VCaP (cell line): ENCODE results near the gene PRMT5.
"Not testable (repeated sequence)": the region's sequence is repeated elsewhere in the genome, so short reads cannot be mapped to it uniquely, and the experiment has no call there.

Experiments used
- H3K27ac ChIP-seq: fragments of 450-650 bp; 2 replicates; pipeline ENCODE4 v1.5.1; 2017
- TF ChIP-seq, protein P1 (sequence below): fragments of 450-650 bp; conservative IDR thresholded peaks from 2 replicates; pipeline ENCODE4 v1.5.1; 2017; ENCODE audit warnings: mild to moderate bottlenecking, moderate library complexity

PRMT5 gene

DNA sequence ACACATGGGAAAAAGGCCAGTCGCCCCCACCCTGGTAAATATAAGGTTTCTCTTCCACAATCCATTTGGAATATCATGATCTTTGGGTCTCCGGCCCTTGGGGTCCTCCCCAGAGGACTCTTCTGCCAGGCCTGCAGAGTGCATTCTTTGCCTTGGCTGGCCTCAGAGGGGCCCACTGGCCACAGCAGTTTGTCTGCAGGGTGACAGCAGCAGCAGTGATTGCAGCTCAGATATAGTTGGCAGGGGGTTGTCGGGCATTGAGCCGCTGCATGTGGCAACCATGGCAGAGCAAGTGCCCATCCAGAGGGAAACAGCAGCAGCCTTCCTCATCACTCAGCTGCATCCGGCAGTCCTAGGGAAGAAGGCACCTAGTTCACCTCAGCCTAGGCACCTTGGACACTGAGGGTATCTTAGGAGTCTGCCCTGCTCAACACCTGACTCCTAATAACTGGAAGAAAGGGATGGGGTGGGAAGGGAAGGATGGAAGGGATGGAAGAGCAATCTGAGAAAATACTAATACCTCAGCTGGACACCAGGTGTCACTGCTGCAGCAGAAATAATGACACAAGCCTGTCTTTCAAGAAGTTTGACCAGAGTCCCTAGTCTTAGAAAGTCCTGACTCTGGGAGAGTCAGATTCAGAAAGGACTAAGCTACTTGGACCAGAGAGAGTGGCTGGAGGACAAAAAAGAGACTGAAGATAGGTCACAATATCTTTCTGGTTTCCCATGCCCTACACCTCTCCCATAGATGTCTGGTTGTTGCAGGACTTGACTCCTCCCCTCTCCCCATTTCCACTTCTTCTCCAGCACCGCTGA lies 44.2 kb upstream of the PRMT5 start:
- no peak overlapping the region for H3K27ac ChIP-seq
- TF ChIP-seq, protein P1, sequence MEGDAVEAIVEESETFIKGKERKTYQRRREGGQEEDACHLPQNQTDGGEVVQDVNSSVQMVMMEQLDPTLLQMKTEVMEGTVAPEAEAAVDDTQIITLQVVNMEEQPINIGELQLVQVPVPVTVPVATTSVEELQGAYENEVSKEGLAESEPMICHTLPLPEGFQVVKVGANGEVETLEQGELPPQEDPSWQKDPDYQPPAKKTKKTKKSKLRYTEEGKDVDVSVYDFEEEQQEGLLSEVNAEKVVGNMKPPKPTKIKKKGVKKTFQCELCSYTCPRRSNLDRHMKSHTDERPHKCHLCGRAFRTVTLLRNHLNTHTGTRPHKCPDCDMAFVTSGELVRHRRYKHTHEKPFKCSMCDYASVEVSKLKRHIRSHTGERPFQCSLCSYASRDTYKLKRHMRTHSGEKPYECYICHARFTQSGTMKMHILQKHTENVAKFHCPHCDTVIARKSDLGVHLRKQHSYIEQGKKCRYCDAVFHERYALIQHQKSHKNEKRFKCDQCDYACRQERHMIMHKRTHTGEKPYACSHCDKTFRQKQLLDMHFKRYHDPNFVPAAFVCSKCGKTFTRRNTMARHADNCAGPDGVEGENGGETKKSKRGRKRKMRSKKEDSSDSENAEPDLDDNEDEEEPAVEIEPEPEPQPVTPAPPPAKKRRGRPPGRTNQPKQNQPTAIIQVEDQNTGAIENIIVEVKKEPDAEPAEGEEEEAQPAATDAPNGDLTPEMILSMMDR = peak; percentile 80

DNA sequence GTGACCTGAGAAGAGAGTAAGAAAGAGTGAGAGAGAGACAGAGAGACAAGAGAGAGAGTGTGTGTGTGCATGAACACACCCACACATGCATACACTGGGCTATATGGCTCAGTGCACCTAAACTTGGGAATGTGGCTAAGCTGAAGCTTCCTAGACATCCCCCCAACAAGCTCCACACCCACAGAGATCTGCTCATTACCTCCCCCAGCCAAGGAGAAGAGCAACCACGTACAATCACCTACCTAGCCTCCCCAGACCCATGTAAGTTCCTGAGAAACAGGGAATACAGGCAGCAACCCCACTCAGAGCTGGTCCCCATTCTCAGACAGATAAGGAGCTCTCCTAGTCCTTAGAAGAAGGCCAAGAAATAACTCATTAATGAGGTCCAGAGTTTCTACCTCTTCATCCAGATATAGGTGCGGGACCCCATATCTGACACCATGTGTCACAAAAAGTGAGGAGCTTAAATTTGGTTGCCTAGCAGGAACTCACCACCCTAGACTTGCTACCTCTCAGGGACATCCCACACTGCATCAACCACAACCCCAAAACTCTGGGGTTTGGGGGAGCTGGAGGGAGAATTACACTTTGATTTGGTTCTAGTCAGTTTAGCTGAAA lies 43.2 kb upstream of the PRMT5 start:
- TF ChIP-seq, protein P1 = no peak
- no peak overlapping the region for H3K27ac ChIP-seq

DNA sequence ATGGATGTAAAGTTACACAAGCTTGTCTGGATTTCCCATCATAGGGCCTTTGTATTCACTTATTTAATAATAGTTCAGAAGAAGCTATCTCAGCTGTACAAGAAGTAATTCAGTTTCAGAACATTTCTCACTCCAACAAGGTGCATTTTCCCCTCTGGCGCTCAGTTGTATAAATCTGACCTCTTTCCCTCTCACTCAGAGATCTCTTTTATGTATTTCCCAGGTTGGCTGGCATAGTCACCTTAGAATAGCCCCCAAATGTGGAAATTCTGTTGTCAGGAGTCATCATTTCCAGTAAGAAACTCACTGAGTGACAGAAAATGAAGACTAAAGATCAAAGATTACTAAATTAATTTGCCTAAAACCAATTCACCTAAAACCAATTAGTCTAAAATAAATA lies 42.0 kb upstream of the PRMT5 start:
- TF ChIP-seq, protein P1 = no peak
- H3K27ac ChIP-seq = no peak overlapping the region

DNA sequence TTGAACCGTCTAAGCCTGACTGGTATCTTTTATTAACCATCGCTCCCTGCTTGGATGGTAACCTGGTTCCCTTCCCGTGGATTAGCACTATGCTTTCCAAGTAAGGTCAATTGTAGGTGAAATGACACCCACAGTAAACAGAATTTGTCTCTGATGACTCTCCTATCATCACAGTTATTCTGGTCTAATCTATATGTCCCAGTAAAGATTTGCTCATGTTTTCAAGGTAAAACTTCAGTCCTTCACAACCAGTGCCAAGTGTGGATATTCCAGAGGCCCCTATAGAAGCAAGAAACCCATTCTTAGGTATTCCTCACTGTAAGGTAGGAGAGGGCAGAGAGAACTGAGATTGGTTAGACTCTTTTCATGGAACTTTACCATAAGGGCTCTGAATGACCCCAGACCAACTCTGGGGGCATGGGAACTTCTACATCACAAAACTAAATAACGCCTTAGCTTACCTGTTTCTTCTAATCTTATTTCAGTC lies 37.6 kb upstream of the PRMT5 start:
- TF ChIP-seq, protein P1 = no peak
- no peak overlapping the region for H3K27ac ChIP-seq

DNA sequence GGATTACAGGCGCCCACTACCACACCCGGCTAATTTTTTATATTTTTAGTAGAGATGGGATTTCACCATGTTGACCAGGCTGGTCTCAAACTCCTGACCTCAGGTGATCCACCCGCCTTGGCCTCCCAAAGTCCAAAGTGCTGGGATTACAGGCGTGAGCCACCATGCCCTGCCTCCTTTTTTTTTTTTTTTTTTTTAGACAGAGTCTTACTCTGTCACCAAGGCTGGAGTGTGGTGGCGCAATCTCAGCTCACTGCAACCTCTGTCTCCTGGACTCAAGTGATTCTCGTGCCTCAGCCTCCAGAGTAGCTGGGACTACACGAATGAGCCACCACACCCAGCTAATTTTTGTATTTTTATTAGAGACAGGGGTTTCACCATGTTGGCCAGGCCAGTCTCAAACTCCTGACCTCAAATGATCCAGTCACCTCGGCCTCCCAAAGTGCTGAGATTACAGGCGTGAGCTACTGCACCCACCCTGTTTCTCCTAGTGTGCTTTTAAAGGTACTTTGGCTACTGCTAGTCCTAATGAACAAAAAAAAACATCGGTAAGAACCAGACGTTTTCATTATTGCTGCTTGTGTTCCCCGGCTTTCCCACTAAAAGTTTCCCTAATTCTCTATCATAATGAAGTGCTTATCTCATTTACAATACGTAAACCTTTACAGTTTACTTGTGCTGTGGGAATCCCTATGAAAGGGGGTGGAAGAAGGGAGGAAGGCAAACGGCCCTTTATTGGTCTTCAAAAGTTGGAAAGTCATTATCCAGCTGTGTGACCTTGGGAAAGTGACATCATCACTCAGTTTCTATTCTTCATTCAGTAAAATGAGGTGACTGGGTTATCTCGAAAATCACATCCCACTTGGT lies 37.0 kb upstream of the PRMT5 start:
- H3K27ac ChIP-seq = not testable (repeated sequence)

DNA sequence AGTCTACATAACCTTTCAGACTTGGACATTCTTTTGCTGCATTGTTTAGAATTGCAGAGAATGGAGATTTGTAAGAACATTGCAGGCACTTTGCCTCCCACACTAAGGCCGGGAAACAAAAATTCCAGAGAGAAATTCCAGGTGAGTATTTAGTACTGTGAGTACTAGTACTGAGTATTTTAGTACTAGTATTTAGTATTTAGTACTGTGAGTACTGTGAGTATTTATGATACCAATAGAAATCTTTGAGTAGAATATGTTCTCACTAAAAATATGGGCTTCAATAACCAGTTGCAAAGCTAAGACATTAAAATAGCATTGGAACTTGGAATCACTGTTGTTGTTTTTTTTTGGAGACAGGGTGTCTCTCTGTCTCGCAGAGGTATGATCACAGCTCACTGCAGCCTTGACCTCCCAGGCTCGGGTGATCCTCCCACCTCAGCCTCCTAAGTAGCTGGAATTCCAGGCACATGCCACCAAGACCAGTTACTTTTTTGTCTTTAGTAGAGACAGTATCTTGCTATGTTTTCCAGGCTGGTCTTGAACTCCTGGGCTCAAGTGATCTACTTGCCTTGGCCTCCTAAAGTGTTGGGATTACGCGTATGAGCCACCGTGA lies 33.0 kb upstream of the PRMT5 start:
- TF ChIP-seq, protein P1 = no peak
- H3K27ac ChIP-seq = no peak overlapping the region

DNA sequence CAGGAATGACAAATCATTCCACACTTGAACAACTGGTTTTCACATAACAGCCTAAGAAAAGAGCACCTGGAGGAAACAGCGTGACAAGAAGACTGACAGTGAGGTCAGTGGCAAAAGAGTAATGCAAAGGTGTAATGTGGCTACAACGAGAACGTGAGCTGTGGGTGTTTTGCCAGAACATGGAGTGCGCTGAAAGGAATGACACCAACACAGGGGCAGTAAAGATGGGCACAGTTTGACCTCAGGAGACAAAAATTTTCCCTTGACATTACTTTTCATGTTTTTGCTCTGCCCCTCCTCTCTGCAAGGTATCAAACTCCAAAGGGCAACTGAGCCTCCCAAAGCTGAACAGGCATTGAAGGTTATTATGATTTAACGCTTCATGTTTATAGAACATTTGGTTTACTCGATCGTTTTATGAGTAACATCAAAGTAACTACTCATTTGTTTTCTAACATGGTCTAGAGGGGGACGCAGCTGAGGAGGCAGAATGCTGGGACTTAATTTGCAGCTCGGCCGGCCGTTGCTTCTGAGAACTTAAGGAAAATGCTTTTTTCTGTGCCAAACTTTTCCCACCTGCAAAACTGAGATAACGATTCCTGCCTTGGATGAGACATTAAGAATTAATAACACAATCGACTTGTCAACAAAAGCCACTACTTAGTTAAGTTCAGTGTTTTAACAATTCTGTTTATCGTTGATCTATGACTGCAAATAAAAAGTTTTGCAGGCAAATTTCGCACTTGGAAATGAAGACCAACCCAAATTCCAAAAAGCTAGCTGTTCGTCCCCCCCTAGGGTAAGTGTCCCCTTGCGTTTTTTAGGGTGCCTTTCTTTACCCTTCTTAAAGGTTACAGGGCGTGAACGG lies 26.8 kb upstream of the PRMT5 start:
- TF ChIP-seq, protein P1 = no peak
- H3K27ac ChIP-seq = peak overlapping the region; percentile 93
